SK-N-SH (cell line): ENCODE data around the gene C1QTNF9. TPM values are rescaled to one million over a fixed set of nuclear protein-coding genes. Genes with fewer than 3 reads are reported as not detected.

Experiments
- CTCF ChIA-PET: fragments of 300-600, 350-600 bp; formaldehyde crosslinking; extraction: SDS; loops from one replicate; lab custom pipeline; 2021; lab: Yijun Ruan, JAX
- POLR2A ChIA-PET: fragments of 350-600 bp; sonication (Branson Sonifier 250); formaldehyde crosslinking; extraction: SDS; loops from one replicate; lab custom pipeline; 2020; ENCODE audit warnings: antibody characterized with exemption, inconsistent platforms; lab: Yijun Ruan, JAX
- DNase-seq: peaks from one replicate; pipeline ENCODE4 v3.0.0; 2012
- H2AFZ ChIP-seq: fragments of 200-600 bp; sonication (generic); 2 replicates; pipeline ENCODE4 v1.8.1; 2016; ENCODE audit warnings: antibody characterized with exemption, mild to moderate bottlenecking, low read depth
- H3F3A ChIP-seq: fragments of 200-600 bp; sonication (generic); replicated peaks from 2 replicates; pipeline ENCODE3; 2016; ENCODE audit warnings: antibody characterized with exemption, mild to moderate bottlenecking; ENCODE audit not compliant: insufficient read depth
- H3K27ac ChIP-seq, 2 experiments: fragments of 200-500 bp in 1 of 2; fragments of 200-600 bp in 1 of 2; sonication (Bioruptor generic) in 1 of 2; sonication (generic), shearing (Covaris generic) in 1 of 2; 2 replicates each; pipeline versions ENCODE4 v1.5.1 to v1.6.1; 2014 to 2016; ENCODE audit warnings: low read depth in 2 of 2, inconsistent platforms in 1 of 2, low read length in 1 of 2, mild to moderate bottlenecking in 1 of 2, mixed read lengths in 1 of 2
- H3K27me3 ChIP-seq: fragments of 200-600 bp; sonication (generic), shearing (Covaris generic); 2 replicates; pipeline ENCODE4 v1.6.1; 2016; ENCODE audit warnings: mixed run types; ENCODE audit not compliant: insufficient read depth
- H3K36me3 ChIP-seq, 2 experiments: fragments of 200-500 bp in 1 of 2; fragments of 200-600 bp in 1 of 2; sonication (Bioruptor generic) in 1 of 2; sonication (generic) in 1 of 2; replicated peaks in 1 of 2; 2 replicates each; pipeline versions ENCODE3 to v1.5.1; 2014 to 2016; ENCODE audit warnings: low read length in 1 of 2, mild to moderate bottlenecking in 1 of 2; ENCODE audit not compliant: insufficient read depth in 2 of 2, control insufficient read depth in 1 of 2
- H3K4me1 ChIP-seq, 2 experiments: fragments of 200-500 bp in 1 of 2; fragments of 200-600 bp in 1 of 2; sonication (Bioruptor generic) in 1 of 2; sonication (generic), shearing (Covaris generic) in 1 of 2; 2 replicates each; pipeline versions ENCODE4 v1.5.1 to v1.6.1; 2014 to 2016; ENCODE audit warnings: low read depth in 1 of 2, low read length in 1 of 2, mixed run types in 1 of 2; ENCODE audit not compliant: insufficient read depth in 2 of 2, control insufficient read depth in 1 of 2
- H3K4me2 ChIP-seq: fragments of 200-600 bp; sonication (generic), shearing (Covaris generic); 2 replicates; pipeline ENCODE4 v1.6.1; 2017; ENCODE audit warnings: mixed run types
- H3K4me3 ChIP-seq, 2 experiments: fragments of 200-500 bp in 1 of 2; fragments of 200-600 bp in 1 of 2; sonication (Bioruptor generic) in 1 of 2; sonication (generic), shearing (Covaris generic) in 1 of 2; 2 replicates each; pipeline versions ENCODE4 v1.5.1 to v1.8.1; 2014 to 2016; ENCODE audit warnings: low read depth in 2 of 2, inconsistent platforms in 1 of 2, low read length in 1 of 2, mild to moderate bottlenecking in 1 of 2, mixed read lengths in 1 of 2, moderate library complexity in 1 of 2
- H3K79me2 ChIP-seq: fragments of 200-600 bp; sonication (generic); 2 replicates; pipeline ENCODE4 v1.8.1; 2017; ENCODE audit warnings: mild to moderate bottlenecking; ENCODE audit not compliant: insufficient read depth
- H3K9ac ChIP-seq: fragments of 200-600 bp; sonication (generic); 2 replicates; pipeline ENCODE4 v1.6.1; 2017; ENCODE audit warnings: mixed run types
- H3K9me2 ChIP-seq: fragments of 200-600 bp; sonication (generic); 2 replicates; pipeline ENCODE4 v1.6.1; 2017; ENCODE audit warnings: mixed run types
- H3K9me3 ChIP-seq: fragments of 200-600 bp; sonication (generic); 2 replicates; pipeline ENCODE4 v1.6.1; 2017; ENCODE audit warnings: mixed run types, mild to moderate bottlenecking, moderate library complexity
- H4K20me1 ChIP-seq: fragments of 200-600 bp; sonication (generic); 2 replicates; pipeline ENCODE4 v1.6.1; 2017; ENCODE audit warnings: mild to moderate bottlenecking, mixed run types; ENCODE audit not compliant: insufficient read depth
- EP300 ChIP-seq, 2 experiments: IDR thresholded peaks; 2 replicates each; pipeline versions ENCODE4 v1.4.0 to v1.6.1; 2012; ENCODE audit warnings: borderline replicate concordance in 1 of 2, low read depth in 1 of 2, low read length in 1 of 2
- FOXJ3 ChIP-seq: sonication (generic); formaldehyde crosslinking; IDR thresholded peaks from 2 replicates; pipeline ENCODE4 v1.5.1; 2020; ENCODE audit warnings: mild to moderate bottlenecking, missing genetic modification reagents
- JUND ChIP-seq: IDR thresholded peaks from 2 replicates; pipeline ENCODE4 v1.4.0; 2012
- MEF2A ChIP-seq: IDR thresholded peaks from 2 replicates; pipeline ENCODE4 v1.4.0; 2012; ENCODE audit warnings: low read depth, borderline replicate concordance
- MXI1 ChIP-seq: IDR thresholded peaks from 2 replicates; pipeline ENCODE4 v1.6.1; 2012; ENCODE audit warnings: mild to moderate bottlenecking, low read depth, low read length, improper control_type of control experiment
- NFIC ChIP-seq: IDR thresholded peaks from 2 replicates; pipeline ENCODE4 v1.4.0; 2012; ENCODE audit warnings: borderline replicate concordance
- RFX5 ChIP-seq: IDR thresholded peaks from 2 replicates; pipeline ENCODE4 v1.6.1; 2012; ENCODE audit warnings: mild to moderate bottlenecking, improper control_type of control experiment, low read length
- SMC3 ChIP-seq: IDR thresholded peaks from 2 replicates; pipeline ENCODE4 v1.6.1; 2012; ENCODE audit warnings: low read depth, low read length, improper control_type of control experiment
- TCF12 ChIP-seq: IDR thresholded peaks from 2 replicates; pipeline ENCODE4 v1.4.0; 2012
- TEAD4 ChIP-seq: IDR thresholded peaks from 2 replicates; pipeline ENCODE4 v1.4.0; 2012; ENCODE audit warnings: mild to moderate bottlenecking, borderline replicate concordance; ENCODE audit not compliant: insufficient read depth
- WGBS: methylation state at CpG from one replicate; pipeline ENCODE4 v1.1.6; 2017; ENCODE audit warnings: low lambda C conversion rate; 5-methylcytosine and 5-hydroxymethylcytosine counted together
- polyA plus RNA-seq, 3 experiments: library from polyadenylated mRNA; depleted of rRNA; stranded (reverse); fragments of >200 nt; gene quantifications; 2 replicates each; pipeline ENCODE4 v1.2.3, GENCODE V29; 2012
- TF ChIP-seq, protein P1 (sequence below): IDR thresholded peaks from 2 replicates; pipeline ENCODE4; 2012
- TF ChIP-seq, protein P2 (sequence below): IDR thresholded peaks from 2 replicates; pipeline ENCODE4 v1.4.0; 2012; ENCODE audit warnings: low read depth, borderline replicate concordance
- TF ChIP-seq, protein P3 (sequence below): fragments of 150-350 bp; IDR thresholded peaks from 2 replicates; pipeline ENCODE4 v1.6.1; 2016; ENCODE audit warnings: mild to moderate bottlenecking, low read depth, low read length
- TF ChIP-seq, protein P4 (sequence below): IDR thresholded peaks from 2 replicates; pipeline ENCODE4 v1.6.1; 2012; ENCODE audit warnings: mild to moderate bottlenecking, low read depth, low read length, moderate library complexity
- TF ChIP-seq, protein P5 (sequence below): fragments of 150-350 bp; IDR thresholded peaks from 2 replicates; pipeline ENCODE4 v1.6.1; 2017; ENCODE audit warnings: antibody characterized with exemption, low read length, low read depth, borderline replicate concordance

Gene C1QTNF9
- polyA plus RNA-seq, 1 of the 3 experiments (the other 2 are of a cell fraction), result not detected

DNA sequence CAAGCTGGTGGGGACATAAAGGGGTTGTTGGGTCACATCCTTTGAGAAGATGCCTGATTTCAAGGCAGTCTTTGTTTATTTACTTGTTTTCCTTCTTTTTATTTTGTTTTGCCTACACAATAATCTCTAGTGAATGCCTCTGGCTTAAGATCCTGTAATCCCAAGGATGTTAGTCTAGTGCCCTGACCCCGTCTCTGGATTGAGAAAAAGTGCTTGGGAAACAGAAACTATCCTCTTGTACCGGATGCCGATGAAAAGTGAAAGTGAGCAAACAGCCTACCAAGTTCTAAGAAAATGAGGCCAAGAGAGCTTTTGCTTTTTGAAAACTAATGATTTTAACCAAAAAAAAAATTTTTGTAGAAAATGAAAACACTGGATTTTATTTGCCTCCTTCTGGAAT, 42.1 kb upstream of the C1QTNF9 start:
- H3K9me2 ChIP-seq, result no peaks in the 10 kb centered on the region
- TF ChIP-seq EP300 (IDR thresholded peaks at IDR 0.05; ENCODE audit: borderline replicate concordance in 1 of 2, low read depth in 1 of 2, low read length in 1 of 2) (no peak), NFIC (no peak), FOXJ3 (no peak), TCF12 (no peak), SMC3 (no peak), TEAD4 (no peak), MEF2A (no peak), JUND (no peak), MXI1 (no peak), RFX5 (no peak)
- TF ChIP-seq, protein P1, sequence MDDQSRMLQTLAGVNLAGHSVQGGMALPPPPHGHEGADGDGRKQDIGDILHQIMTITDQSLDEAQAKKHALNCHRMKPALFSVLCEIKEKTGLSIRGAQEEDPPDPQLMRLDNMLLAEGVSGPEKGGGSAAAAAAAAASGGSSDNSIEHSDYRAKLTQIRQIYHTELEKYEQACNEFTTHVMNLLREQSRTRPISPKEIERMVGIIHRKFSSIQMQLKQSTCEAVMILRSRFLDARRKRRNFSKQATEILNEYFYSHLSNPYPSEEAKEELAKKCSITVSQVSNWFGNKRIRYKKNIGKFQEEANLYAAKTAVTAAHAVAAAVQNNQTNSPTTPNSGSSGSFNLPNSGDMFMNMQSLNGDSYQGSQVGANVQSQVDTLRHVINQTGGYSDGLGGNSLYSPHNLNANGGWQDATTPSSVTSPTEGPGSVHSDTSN, result no peak
- TF ChIP-seq, protein P2, sequence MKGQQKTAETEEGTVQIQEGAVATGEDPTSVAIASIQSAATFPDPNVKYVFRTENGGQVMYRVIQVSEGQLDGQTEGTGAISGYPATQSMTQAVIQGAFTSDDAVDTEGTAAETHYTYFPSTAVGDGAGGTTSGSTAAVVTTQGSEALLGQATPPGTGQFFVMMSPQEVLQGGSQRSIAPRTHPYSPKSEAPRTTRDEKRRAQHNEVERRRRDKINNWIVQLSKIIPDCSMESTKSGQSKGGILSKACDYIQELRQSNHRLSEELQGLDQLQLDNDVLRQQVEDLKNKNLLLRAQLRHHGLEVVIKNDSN, result no peak
- TF ChIP-seq, protein P3, sequence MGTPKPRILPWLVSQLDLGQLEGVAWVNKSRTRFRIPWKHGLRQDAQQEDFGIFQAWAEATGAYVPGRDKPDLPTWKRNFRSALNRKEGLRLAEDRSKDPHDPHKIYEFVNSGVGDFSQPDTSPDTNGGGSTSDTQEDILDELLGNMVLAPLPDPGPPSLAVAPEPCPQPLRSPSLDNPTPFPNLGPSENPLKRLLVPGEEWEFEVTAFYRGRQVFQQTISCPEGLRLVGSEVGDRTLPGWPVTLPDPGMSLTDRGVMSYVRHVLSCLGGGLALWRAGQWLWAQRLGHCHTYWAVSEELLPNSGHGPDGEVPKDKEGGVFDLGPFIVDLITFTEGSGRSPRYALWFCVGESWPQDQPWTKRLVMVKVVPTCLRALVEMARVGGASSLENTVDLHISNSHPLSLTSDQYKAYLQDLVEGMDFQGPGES, result no peak
- TF ChIP-seq, protein P4, sequence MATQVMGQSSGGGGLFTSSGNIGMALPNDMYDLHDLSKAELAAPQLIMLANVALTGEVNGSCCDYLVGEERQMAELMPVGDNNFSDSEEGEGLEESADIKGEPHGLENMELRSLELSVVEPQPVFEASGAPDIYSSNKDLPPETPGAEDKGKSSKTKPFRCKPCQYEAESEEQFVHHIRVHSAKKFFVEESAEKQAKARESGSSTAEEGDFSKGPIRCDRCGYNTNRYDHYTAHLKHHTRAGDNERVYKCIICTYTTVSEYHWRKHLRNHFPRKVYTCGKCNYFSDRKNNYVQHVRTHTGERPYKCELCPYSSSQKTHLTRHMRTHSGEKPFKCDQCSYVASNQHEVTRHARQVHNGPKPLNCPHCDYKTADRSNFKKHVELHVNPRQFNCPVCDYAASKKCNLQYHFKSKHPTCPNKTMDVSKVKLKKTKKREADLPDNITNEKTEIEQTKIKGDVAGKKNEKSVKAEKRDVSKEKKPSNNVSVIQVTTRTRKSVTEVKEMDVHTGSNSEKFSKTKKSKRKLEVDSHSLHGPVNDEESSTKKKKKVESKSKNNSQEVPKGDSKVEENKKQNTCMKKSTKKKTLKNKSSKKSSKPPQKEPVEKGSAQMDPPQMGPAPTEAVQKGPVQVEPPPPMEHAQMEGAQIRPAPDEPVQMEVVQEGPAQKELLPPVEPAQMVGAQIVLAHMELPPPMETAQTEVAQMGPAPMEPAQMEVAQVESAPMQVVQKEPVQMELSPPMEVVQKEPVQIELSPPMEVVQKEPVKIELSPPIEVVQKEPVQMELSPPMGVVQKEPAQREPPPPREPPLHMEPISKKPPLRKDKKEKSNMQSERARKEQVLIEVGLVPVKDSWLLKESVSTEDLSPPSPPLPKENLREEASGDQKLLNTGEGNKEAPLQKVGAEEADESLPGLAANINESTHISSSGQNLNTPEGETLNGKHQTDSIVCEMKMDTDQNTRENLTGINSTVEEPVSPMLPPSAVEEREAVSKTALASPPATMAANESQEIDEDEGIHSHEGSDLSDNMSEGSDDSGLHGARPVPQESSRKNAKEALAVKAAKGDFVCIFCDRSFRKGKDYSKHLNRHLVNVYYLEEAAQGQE, result no peak
- TF ChIP-seq, protein P5, sequence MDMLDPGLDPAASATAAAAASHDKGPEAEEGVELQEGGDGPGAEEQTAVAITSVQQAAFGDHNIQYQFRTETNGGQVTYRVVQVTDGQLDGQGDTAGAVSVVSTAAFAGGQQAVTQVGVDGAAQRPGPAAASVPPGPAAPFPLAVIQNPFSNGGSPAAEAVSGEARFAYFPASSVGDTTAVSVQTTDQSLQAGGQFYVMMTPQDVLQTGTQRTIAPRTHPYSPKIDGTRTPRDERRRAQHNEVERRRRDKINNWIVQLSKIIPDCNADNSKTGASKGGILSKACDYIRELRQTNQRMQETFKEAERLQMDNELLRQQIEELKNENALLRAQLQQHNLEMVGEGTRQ, result no peak
- no peaks in the 10 kb centered on the region for H3F3A ChIP-seq
- no peak overlapping the region for H3K4me3 ChIP-seq
- H3K79me2 ChIP-seq, result no peaks in the 10 kb centered on the region
- no peak overlapping the region for H3K9ac ChIP-seq
- POLR2A ChIA-PET, result no interaction called here
- no peak for DNase-seq
- 95% methylated on average over 3 of the region's 3 CpGs for WGBS
- no peak overlapping the region for H2AFZ ChIP-seq
- no peaks in the 10 kb centered on the region for H3K9me3 ChIP-seq
- no peaks in the 10 kb centered on the region for H4K20me1 ChIP-seq
- peaks cover 7 to 10% of the 10 kb centered on the region in 2 experiments; a peak in 3 of 4 replicates for H3K4me1 ChIP-seq
- no peak overlapping the region for H3K27ac ChIP-seq
- no peak overlapping the region for H3K4me2 ChIP-seq
- no peaks in the 10 kb centered on the region for H3K27me3 ChIP-seq
- CTCF ChIA-PET, result interaction anchor here (2.1 kb wide), 1 partner anchor 38 kb away, joined by 6 read pairs; no protein-coding TSS in a partner anchor
- H3K36me3 ChIP-seq, result no peaks in the 10 kb centered on the region
